SK-N-SH treated with all-trans-retinoic acid at 6 μM for 48 hours (cell line): ENCODE data around the gene PICK1.

ENCODE experiments used
- ATAC-seq: fragments of 200-7000 bp; cut with Tn5 transposase; 3 replicates; pipeline ENCODE4 v1.9.1; 2020; ENCODE audit warnings: mild to moderate bottlenecking, moderate library complexity
- ARNTL ChIP-seq: fragments of 450-650 bp; formaldehyde crosslinking; IDR thresholded peaks from 2 replicates; pipeline ENCODE4 v1.5.0; 2020; ENCODE audit warnings: low read depth, mild to moderate bottlenecking, moderate library complexity, borderline replicate concordance
- BACH2 ChIP-seq: fragments of 250-450 bp; sonication (Bioruptor Pico); IDR thresholded peaks from 2 replicates; pipeline ENCODE4 v1.9.0; 2021; ENCODE audit warnings: mild to moderate bottlenecking, borderline replicate concordance
- CREB5 ChIP-seq: fragments of 250-450 bp; sonication (Bioruptor Pico); IDR thresholded peaks from 2 replicates; pipeline ENCODE4 v1.5.1; 2020; ENCODE audit warnings: low read depth, mild to moderate bottlenecking, moderate library complexity
- CSDC2 ChIP-seq: fragments of 250-450 bp; sonication (Bioruptor Pico); IDR thresholded peaks from 2 replicates; pipeline ENCODE4 v1.5.0; 2020; ENCODE audit warnings: mild to moderate bottlenecking, moderate library complexity
- CSRNP3 ChIP-seq: fragments of 250-450 bp; sonication (Bioruptor Pico); IDR thresholded peaks from 2 replicates; pipeline ENCODE4 v1.5.1; 2021; ENCODE audit warnings: mild to moderate bottlenecking, moderate library complexity
- ESRRG ChIP-seq: fragments of 250-450 bp; sonication (Bioruptor Pico); IDR thresholded peaks from 2 replicates; pipeline ENCODE4 v1.6.1; 2021; ENCODE audit warnings: mild to moderate bottlenecking
- GLIS3 ChIP-seq: fragments of 250-450 bp; sonication (Bioruptor Pico); IDR thresholded peaks from 2 replicates; pipeline ENCODE4 v1.5.0; 2020; ENCODE audit warnings: mild to moderate bottlenecking, moderate library complexity
- ISL1 ChIP-seq: fragments of 250-450 bp; sonication (Bioruptor Pico); IDR thresholded peaks from 2 replicates; pipeline ENCODE4 v2.1.2; 2022; ENCODE audit warnings: mild to moderate bottlenecking, moderate library complexity
- OSR1 ChIP-seq: fragments of 250-450 bp; sonication (Bioruptor Pico); IDR thresholded peaks from 2 replicates; pipeline ENCODE4 v1.8.0; 2022; ENCODE audit warnings: moderate library complexity, mild to moderate bottlenecking, inconsistent platforms
- PATZ1 ChIP-seq: fragments of 250-450 bp; sonication (Bioruptor Pico); IDR thresholded peaks from 2 replicates; pipeline ENCODE4 v1.8.0; 2020; ENCODE audit warnings: mild to moderate bottlenecking, moderate library complexity, borderline replicate concordance
- PPARA ChIP-seq: fragments of 250-450 bp; sonication (Bioruptor Pico); IDR thresholded peaks from 2 replicates; pipeline ENCODE4 v1.5.0; 2020; ENCODE audit warnings: mild to moderate bottlenecking, borderline replicate concordance
- RARB ChIP-seq: fragments of 250-450 bp; sonication (Bioruptor Pico); IDR thresholded peaks from 2 replicates; pipeline ENCODE4 v1.8.0; 2021; ENCODE audit warnings: mild to moderate bottlenecking, moderate library complexity
- SNAI2 ChIP-seq: fragments of 250-450 bp; sonication (Bioruptor Pico); IDR thresholded peaks from 2 replicates; pipeline ENCODE4 v1.5.0; 2020; ENCODE audit warnings: mild to moderate bottlenecking, moderate library complexity
- TCF4 ChIP-seq: fragments of 250-450 bp; sonication (Bioruptor Pico); IDR thresholded peaks from 2 replicates; pipeline ENCODE4 v1.8.0; 2021; ENCODE audit warnings: mild to moderate bottlenecking, moderate library complexity, borderline replicate concordance
- TSHZ2 ChIP-seq: fragments of 250-450 bp; sonication (Bioruptor Pico); IDR thresholded peaks from 2 replicates; pipeline ENCODE4 v1.5.0; 2020; ENCODE audit warnings: mild to moderate bottlenecking, moderate library complexity
- ZC3H10 ChIP-seq: fragments of 250-450 bp; sonication (Bioruptor Pico); IDR thresholded peaks from 2 replicates; pipeline ENCODE4 v1.5.1; 2021; ENCODE audit warnings: mild to moderate bottlenecking, moderate library complexity
- ZFP3 ChIP-seq: fragments of 250-450 bp; sonication (Bioruptor Pico); IDR thresholded peaks from 2 replicates; pipeline ENCODE4 v1.5.0; 2020; ENCODE audit warnings: mild to moderate bottlenecking, moderate library complexity
- ZNF565 ChIP-seq: fragments of 450-650 bp; formaldehyde crosslinking; conservative IDR thresholded peaks from 2 replicates; pipeline ENCODE4 v1.5.0; 2020; ENCODE audit warnings: low read depth, mild to moderate bottlenecking, moderate library complexity
- ZNF8 ChIP-seq: fragments of 450-650 bp; formaldehyde crosslinking; IDR thresholded peaks from 2 replicates; pipeline ENCODE4 v1.5.0; 2020; ENCODE audit warnings: mild to moderate bottlenecking, moderate library complexity

The PICK1 gene

GRCh38 chr22:38046070-38046748 lies 11.0 kb upstream of the PICK1 start (continued):
- TF ChIP-seq TSHZ2 (CRISPR knock-in tag) (no peak), ZFP3 (CRISPR knock-in tag) (no peak), ZNF565 (CRISPR knock-in tag) (no peak), ISL1 (CRISPR knock-in tag) (no peak)

GRCh38 chr22:38049812-38050619 lies 7.2 kb upstream of the PICK1 start:
- TF ChIP-seq CSDC2 (CRISPR knock-in tag) (no peak), SNAI2 (CRISPR knock-in tag) (no peak)
- ATAC-seq, result no peak

GRCh38 chr22:38050720-38051119 lies 6.5 kb upstream of the PICK1 start:
- TF ChIP-seq PATZ1 (CRISPR knock-in tag) (no peak), ZFP3 (CRISPR knock-in tag) (no peak), ARNTL (CRISPR knock-in tag) (no peak), BACH2 (CRISPR knock-in tag) (no peak), CREB5 (CRISPR knock-in tag) (no peak), GLIS3 (CRISPR knock-in tag) (no peak), ESRRG (CRISPR knock-in tag) (no peak), PPARA (CRISPR knock-in tag) (no peak), OSR1 (CRISPR knock-in tag) (no peak), ZNF8 (CRISPR knock-in tag) (no peak), TSHZ2 (CRISPR knock-in tag) (no peak), CSRNP3 (CRISPR knock-in tag) (no peak), ZC3H10 (no peak), RARB (CRISPR knock-in tag) (no peak), TCF4 (CRISPR knock-in tag) (no peak), SNAI2 (CRISPR knock-in tag) (no peak), ISL1 (CRISPR knock-in tag) (no peak)
- ATAC-seq, result no peak
